Upper lobe of left lung (tissue), 6 donors: Measurements from ENCODE around the gene STAG3. TPM values are rescaled to one million over a fixed set of nuclear protein-coding genes. Genes with fewer than 3 reads are reported as not detected.
"Not testable (repeated sequence)": the region's sequence is repeated elsewhere in the genome, so short reads cannot be mapped to it uniquely, and the experiment has no call there.

Source experiments
- ATAC-seq, 2 donors: fragments of 200-7000 bp; cut with Tn5 transposase; one replicate each; pipeline ENCODE4 v1.9.1; 2022; ENCODE audit warnings: mild to moderate bottlenecking in 2 of 2, moderate library complexity in 2 of 2; ENCODE audit not compliant: low FRiP score in 2 of 2
- DNase-seq, 2 donors: peaks; one replicate each; pipeline ENCODE4 v3.0.0-alpha.2; 2019 to 2020
- H3K27ac ChIP-seq, 4 donors: fragments of 200-600 bp; sonication (generic); one replicate each; pipeline ENCODE4 v1.5.1; 2016 to 2019
- H3K27me3 ChIP-seq, 4 donors: fragments of 200-600 bp; sonication (generic); one replicate each; pipeline ENCODE4 v1.5.1; 2017 to 2019
- H3K36me3 ChIP-seq, 4 donors: fragments of 200-600 bp; sonication (generic); one replicate each; pipeline ENCODE4 v1.5.1; 2016 to 2019
- H3K4me1 ChIP-seq, 4 donors: fragments of 200-600 bp; sonication (generic); one replicate each; pipeline ENCODE4 v1.5.1; 2018 to 2019
- H3K4me3 ChIP-seq, 4 donors: fragments of 200-600 bp; sonication (generic); one replicate each; pipeline ENCODE4 v1.5.1; 2017 to 2019; ENCODE audit warnings: mild to moderate bottlenecking in 2 of 4, moderate library complexity in 1 of 4
- H3K9me3 ChIP-seq, 4 donors: fragments of 200-600 bp; sonication (generic); one replicate each; pipeline ENCODE4 v1.5.1; 2018 to 2019
- CTCF ChIP-seq, 6 experiments: fragments of 450-650 bp in 4 of 6; fragments of 200-600 bp in 2 of 6; sonication (generic) in 2 of 6; IDR thresholded peaks; one replicate each; pipeline ENCODE4 v1.5.1; 2016 to 2019; ENCODE audit warnings: antibody characterized with exemption in 6 of 6
- EP300 ChIP-seq, 4 donors: sonication (generic); formaldehyde crosslinking; IDR thresholded peaks; one replicate each; pipeline ENCODE4 v1.5.1; 2017; ENCODE audit warnings: antibody characterized with exemption in 4 of 4, control low read depth in 2 of 4
- POLR2A ChIP-seq, 4 donors: fragments of 450-650 bp; IDR thresholded peaks; one replicate each; pipeline ENCODE4 v1.5.1; 2016 to 2017; ENCODE audit warnings: antibody characterized with exemption in 4 of 4, mild to moderate bottlenecking in 2 of 4
- POLR2AphosphoS5 ChIP-seq, 2 donors: sonication (generic); formaldehyde crosslinking; IDR thresholded peaks; one replicate each; pipeline ENCODE4 v1.5.1; 2017; ENCODE audit warnings: antibody characterized with exemption in 2 of 2
- WGBS, 2 donors: methylation state at CpG; one replicate each; pipeline ENCODE4 v1.1.5; 2017 to 2018; 5-methylcytosine and 5-hydroxymethylcytosine counted together
- total RNA-seq, 6 donors: library from RNA; depleted of rRNA in 4 of 6; stranded (reverse); fragments of >200 nt in 4 of 6; gene quantifications; one replicate each; pipeline versions ENCODE4 v1.1.0 to v1.2.1, GENCODE V29; 2016 to 2021
- donor health status: DM: no; HTN: no; CAD: no; lungs with moderate emphysema.
- donor health status: DM: no; HTN: yes; CAD: no; lungs with severe emphysema.

STAG3 gene
- total RNA-seq, 6 donors from 2014 or later = 1.5 to 5.2 (median 2.8) TPM; not detected in 1

- no peak for DNase-seq
- no peak for TF ChIP-seq EP300 (IDR thresholded peaks at IDR 0.05)
- TF ChIP-seq CTCF (IDR thresholded peaks at IDR 0.05) = no peak
- no peak for TF ChIP-seq POLR2A (IDR thresholded peaks at IDR 0.05)
- TF ChIP-seq POLR2AphosphoS5 (IDR thresholded peaks at IDR 0.05) = no peak
Measured at GRCh38 chr7:100222445-100223132, 44.9 kb downstream of the STAG3 start.

DNA sequence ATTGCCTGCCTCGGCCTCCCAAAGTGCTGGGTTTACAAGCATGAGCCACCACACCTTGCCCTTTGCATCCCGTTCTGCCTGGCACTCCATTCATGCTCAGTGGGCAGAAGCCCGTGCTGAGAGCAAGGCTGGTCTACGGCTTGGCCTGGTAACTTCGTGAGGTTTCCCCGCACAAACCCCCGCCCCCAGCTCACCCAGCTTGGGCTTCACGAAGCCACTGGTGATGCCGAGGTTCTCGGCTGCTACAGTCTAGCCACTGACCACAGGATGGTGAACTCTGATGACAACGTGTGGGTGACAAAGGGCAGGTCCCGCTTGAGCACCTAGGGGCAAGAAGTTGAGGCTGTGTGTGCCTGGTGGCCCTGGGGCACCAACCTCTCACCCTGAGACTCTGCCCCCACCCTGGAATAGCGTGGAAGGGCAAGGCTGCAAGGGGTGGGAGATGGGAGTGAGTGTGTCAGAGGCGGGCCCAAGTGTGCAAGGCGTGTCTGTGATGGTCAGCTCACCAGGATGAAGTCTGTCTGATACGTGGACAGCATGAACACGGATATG, 45.7 kb downstream of the STAG3 start:
- peaks cover 0 to 16% (median 4%) of the 10 kb centered on the region in 4 donors for H3K36me3 ChIP-seq
- not testable (repeated sequence) for H3K4me1 ChIP-seq, ATAC-seq, H3K4me3 ChIP-seq, H3K27ac ChIP-seq, DNase-seq, H3K27me3 ChIP-seq, H3K9me3 ChIP-seq
- 74 to 92% methylated on average over 8 to 17 of the region's 17 CpGs for WGBS, 2 donors

More at GRCh38 chr7:100222445-100223132, 44.9 kb downstream of the STAG3 start:
- Histone ChIP-seq H3K36me3 (peaks cover 0 to 16% (median 4%) of the 10 kb centered on the region in 4 donors), H3K4me1 (no peaks in the 10 kb centered on the region), H3K9me3 (no peaks in the 10 kb centered on the region), H3K4me3 (no peak overlapping the region), H3K27ac (peak overlapping the region in 2 of 4 donors; percentile 78 to 84), H3K27me3 (no peaks in the 10 kb centered on the region)
- no peak for ATAC-seq
- WGBS, 2 donors = 91 to 94% methylated on average over 6 to 13 of the region's 13 CpGs

DNA sequence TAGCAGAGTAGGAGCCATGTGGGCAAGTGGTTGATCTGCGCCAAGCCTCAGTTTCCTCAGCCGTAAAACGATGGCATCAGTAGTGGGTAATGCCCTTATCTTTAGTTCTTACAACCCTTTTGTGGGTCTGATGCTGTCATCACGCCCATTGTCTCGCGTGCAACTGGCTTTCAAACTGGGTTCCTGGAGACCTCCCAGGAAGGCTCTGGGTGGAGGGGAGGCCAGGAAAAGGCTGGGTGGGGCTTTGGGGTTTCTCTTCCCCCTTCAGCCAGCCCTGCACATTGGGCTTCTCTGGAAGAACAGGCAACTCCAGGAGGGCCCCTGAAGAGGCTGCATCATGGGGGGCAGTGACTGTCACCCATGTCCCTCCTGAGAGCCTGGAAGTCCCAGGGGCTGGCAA, 47.2 kb downstream of the STAG3 start:
- not testable (repeated sequence) for ATAC-seq, H3K4me3 ChIP-seq, DNase-seq, H3K9me3 ChIP-seq, H3K27ac ChIP-seq, H3K4me1 ChIP-seq, H3K27me3 ChIP-seq
- H3K36me3 ChIP-seq = peaks cover 0 to 16% (median 4%) of the 10 kb centered on the region in 4 donors
- 79 to 82% methylated on average over 6 of the region's 6 CpGs for WGBS, 2 donors

- H3K36me3 ChIP-seq, H3K4me1 ChIP-seq, DNase-seq, H3K27ac ChIP-seq, H3K4me3 ChIP-seq, ATAC-seq, H3K27me3 ChIP-seq, H3K9me3 ChIP-seq: not testable (repeated sequence)
- 86 to 93% methylated on average over 8 of the region's 8 CpGs for WGBS, 2 donors
Measured at GRCh38 chr7:100234660-100235317, 57.1 kb downstream of the STAG3 start.

GRCh38 chr7:100239975-100240374, 62.3 kb downstream of the STAG3 start:
- H3K4me3 ChIP-seq, DNase-seq, H3K27me3 ChIP-seq, H3K27ac ChIP-seq, ATAC-seq, H3K36me3 ChIP-seq, H3K4me1 ChIP-seq, H3K9me3 ChIP-seq: not testable (repeated sequence)
- WGBS, 2 donors = 93% methylated on average over 6 to 7 of the region's 7 CpGs

DNA sequence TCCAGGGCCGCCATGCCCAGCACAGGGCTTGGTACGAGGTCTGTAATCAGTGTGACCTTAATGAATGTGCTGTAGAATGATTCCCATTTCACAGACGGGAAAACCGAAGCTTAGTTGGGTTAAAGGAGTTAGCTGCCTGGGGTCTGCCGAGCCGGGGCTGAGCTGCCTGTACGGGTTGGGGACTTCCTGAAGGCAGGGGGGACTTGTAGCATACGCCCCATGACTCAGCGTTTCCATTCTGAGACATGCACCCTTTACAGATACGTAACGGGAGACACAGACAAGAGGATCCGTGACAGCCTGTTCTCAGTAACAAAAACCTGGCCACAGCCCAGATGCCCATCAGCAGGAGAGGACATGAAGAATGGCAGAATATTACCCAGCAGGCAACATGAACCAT, 65.7 kb downstream of the STAG3 start:
- not testable (repeated sequence) for H3K27ac ChIP-seq, H3K36me3 ChIP-seq, H3K9me3 ChIP-seq, H3K27me3 ChIP-seq, H3K4me3 ChIP-seq, H3K4me1 ChIP-seq, ATAC-seq
- DNase-seq = peak in 1 of 2 donors; percentile 57
- 58 to 73% methylated on average over 11 to 12 of the region's 12 CpGs for WGBS, 2 donors

GRCh38 chr7:100244988-100245605, 67.4 kb downstream of the STAG3 start:
- not testable (repeated sequence) for H3K4me1 ChIP-seq, DNase-seq, ATAC-seq, H3K27ac ChIP-seq, H3K4me3 ChIP-seq, H3K27me3 ChIP-seq, H3K9me3 ChIP-seq, H3K36me3 ChIP-seq
- 64 to 78% methylated on average over 5 to 9 of the region's 9 CpGs for WGBS, 2 donors

DNA sequence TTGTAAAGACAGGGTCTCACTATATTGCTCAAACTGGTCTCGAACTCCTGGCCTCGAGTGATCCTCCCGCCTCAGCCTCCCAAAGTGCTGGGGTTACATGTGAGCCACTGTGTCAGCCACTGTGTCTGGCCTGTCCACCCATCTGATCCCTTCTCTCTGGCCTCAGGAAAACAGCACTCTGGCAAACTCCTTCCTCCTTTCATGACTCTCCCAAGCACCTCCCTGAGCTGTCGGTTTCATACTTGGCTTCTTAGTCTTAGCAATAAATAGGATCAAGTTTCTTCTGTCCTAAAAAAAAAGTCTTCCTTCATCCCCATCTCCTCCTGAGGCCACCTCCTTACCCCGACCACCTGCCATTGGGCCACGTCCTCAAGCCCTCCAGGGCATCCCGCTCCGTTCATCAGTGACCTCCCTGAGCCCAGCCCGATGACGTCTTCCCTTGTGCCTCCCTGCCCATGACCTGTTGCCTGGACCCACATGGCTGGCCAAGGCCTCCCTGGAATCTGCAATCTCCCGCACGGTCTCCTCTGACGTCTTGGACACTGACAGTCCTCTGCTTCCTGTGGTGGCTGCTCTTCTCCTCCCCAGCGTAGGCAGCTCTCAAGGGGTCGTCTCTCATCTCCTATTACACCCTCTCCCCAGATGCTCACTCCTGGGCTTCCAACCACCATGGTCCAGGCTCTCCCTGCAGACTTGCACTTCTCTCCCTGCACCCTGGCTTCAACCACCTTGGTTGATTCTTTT, 68.6 kb downstream of the STAG3 start:
- DNase-seq, H3K9me3 ChIP-seq, H3K27ac ChIP-seq, H3K36me3 ChIP-seq, H3K27me3 ChIP-seq, H3K4me1 ChIP-seq, H3K4me3 ChIP-seq: not testable (repeated sequence)
- ATAC-seq = peak in 1 of 2 donors; percentile 16
- WGBS, 2 donors = 83 to 85% methylated on average over 15 of the region's 15 CpGs

DNA sequence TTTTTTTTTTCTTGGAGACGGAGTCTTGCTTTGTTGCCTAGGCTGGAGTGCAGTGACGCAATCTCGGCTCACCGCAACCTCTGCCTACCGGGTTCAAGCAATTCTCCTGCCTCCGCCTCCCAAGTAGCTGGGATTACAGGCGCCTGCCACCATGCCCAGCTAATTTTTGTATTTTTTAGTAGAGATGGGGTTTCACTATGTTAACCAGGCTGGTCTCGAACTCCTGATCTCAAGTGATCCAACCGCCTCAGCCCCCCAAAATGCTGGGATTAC, 69.1 kb downstream of the STAG3 start:
- not testable (repeated sequence) for ATAC-seq, H3K4me3 ChIP-seq, H3K9me3 ChIP-seq, H3K36me3 ChIP-seq, DNase-seq, H3K4me1 ChIP-seq, H3K27me3 ChIP-seq, H3K27ac ChIP-seq
- 82 to 85% methylated on average over 9 of the region's 9 CpGs for WGBS, 2 donors
